SK-N-SH (cell line): Measurements from ENCODE around the gene MCF2L. TPM values are rescaled to one million over a fixed set of nuclear protein-coding genes. Genes with fewer than 3 reads are reported as not detected.

Experiments used
- CTCF ChIA-PET: fragments of 300-600, 350-600 bp; formaldehyde crosslinking; extraction: SDS; loops from one replicate; lab custom pipeline; 2021; lab: Yijun Ruan, JAX
- POLR2A ChIA-PET: fragments of 350-600 bp; sonication (Branson Sonifier 250); formaldehyde crosslinking; extraction: SDS; loops from one replicate; lab custom pipeline; 2020; ENCODE audit warnings: antibody characterized with exemption, inconsistent platforms; lab: Yijun Ruan, JAX
- DNase-seq: peaks from one replicate; pipeline ENCODE4 v3.0.0; 2012
- H2AFZ ChIP-seq: fragments of 200-600 bp; sonication (generic); 2 replicates; pipeline ENCODE4 v1.8.1; 2016; ENCODE audit warnings: antibody characterized with exemption, mild to moderate bottlenecking, low read depth
- H3F3A ChIP-seq: fragments of 200-600 bp; sonication (generic); replicated peaks from 2 replicates; pipeline ENCODE3; 2016; ENCODE audit warnings: antibody characterized with exemption, mild to moderate bottlenecking; ENCODE audit not compliant: insufficient read depth
- H3K27ac ChIP-seq, 2 experiments: fragments of 200-500 bp in 1 of 2; fragments of 200-600 bp in 1 of 2; sonication (Bioruptor generic) in 1 of 2; sonication (generic), shearing (Covaris generic) in 1 of 2; 2 replicates each; pipeline versions ENCODE4 v1.5.1 to v1.6.1; 2014 to 2016; ENCODE audit warnings: low read depth in 2 of 2, inconsistent platforms in 1 of 2, low read length in 1 of 2, mild to moderate bottlenecking in 1 of 2, mixed read lengths in 1 of 2
- H3K27me3 ChIP-seq: fragments of 200-600 bp; sonication (generic), shearing (Covaris generic); 2 replicates; pipeline ENCODE4 v1.6.1; 2016; ENCODE audit warnings: mixed run types; ENCODE audit not compliant: insufficient read depth
- H3K36me3 ChIP-seq, 2 experiments: fragments of 200-500 bp in 1 of 2; fragments of 200-600 bp in 1 of 2; sonication (Bioruptor generic) in 1 of 2; sonication (generic) in 1 of 2; replicated peaks in 1 of 2; 2 replicates each; pipeline versions ENCODE3 to v1.5.1; 2014 to 2016; ENCODE audit warnings: low read length in 1 of 2, mild to moderate bottlenecking in 1 of 2; ENCODE audit not compliant: insufficient read depth in 2 of 2, control insufficient read depth in 1 of 2
- H3K4me1 ChIP-seq, 2 experiments: fragments of 200-500 bp in 1 of 2; fragments of 200-600 bp in 1 of 2; sonication (Bioruptor generic) in 1 of 2; sonication (generic), shearing (Covaris generic) in 1 of 2; 2 replicates each; pipeline versions ENCODE4 v1.5.1 to v1.6.1; 2014 to 2016; ENCODE audit warnings: low read depth in 1 of 2, low read length in 1 of 2, mixed run types in 1 of 2; ENCODE audit not compliant: insufficient read depth in 2 of 2, control insufficient read depth in 1 of 2
- H3K4me2 ChIP-seq: fragments of 200-600 bp; sonication (generic), shearing (Covaris generic); 2 replicates; pipeline ENCODE4 v1.6.1; 2017; ENCODE audit warnings: mixed run types
- H3K4me3 ChIP-seq, 2 experiments: fragments of 200-500 bp in 1 of 2; fragments of 200-600 bp in 1 of 2; sonication (Bioruptor generic) in 1 of 2; sonication (generic), shearing (Covaris generic) in 1 of 2; 2 replicates each; pipeline versions ENCODE4 v1.5.1 to v1.8.1; 2014 to 2016; ENCODE audit warnings: low read depth in 2 of 2, inconsistent platforms in 1 of 2, low read length in 1 of 2, mild to moderate bottlenecking in 1 of 2, mixed read lengths in 1 of 2, moderate library complexity in 1 of 2
- H3K79me2 ChIP-seq: fragments of 200-600 bp; sonication (generic); 2 replicates; pipeline ENCODE4 v1.8.1; 2017; ENCODE audit warnings: mild to moderate bottlenecking; ENCODE audit not compliant: insufficient read depth
- H3K9ac ChIP-seq: fragments of 200-600 bp; sonication (generic); 2 replicates; pipeline ENCODE4 v1.6.1; 2017; ENCODE audit warnings: mixed run types
- H3K9me2 ChIP-seq: fragments of 200-600 bp; sonication (generic); 2 replicates; pipeline ENCODE4 v1.6.1; 2017; ENCODE audit warnings: mixed run types
- H3K9me3 ChIP-seq: fragments of 200-600 bp; sonication (generic); 2 replicates; pipeline ENCODE4 v1.6.1; 2017; ENCODE audit warnings: mixed run types, mild to moderate bottlenecking, moderate library complexity
- H4K20me1 ChIP-seq: fragments of 200-600 bp; sonication (generic); 2 replicates; pipeline ENCODE4 v1.6.1; 2017; ENCODE audit warnings: mild to moderate bottlenecking, mixed run types; ENCODE audit not compliant: insufficient read depth
- EP300 ChIP-seq, 2 experiments: IDR thresholded peaks; 2 replicates each; pipeline versions ENCODE4 v1.4.0 to v1.6.1; 2012; ENCODE audit warnings: borderline replicate concordance in 1 of 2, low read depth in 1 of 2, low read length in 1 of 2
- GATA2 ChIP-seq: sonication (generic); formaldehyde crosslinking; IDR thresholded peaks from 2 replicates; pipeline ENCODE4 v1.5.0; 2020; ENCODE audit warnings: mild to moderate bottlenecking, missing genetic modification reagents
- NRF1 ChIP-seq: IDR thresholded peaks from 2 replicates; pipeline ENCODE4 v1.6.1; 2012; ENCODE audit warnings: low read depth, mild to moderate bottlenecking, low read length
- PBX3 ChIP-seq: IDR thresholded peaks from 2 replicates; pipeline ENCODE4; 2012
- POLR2AphosphoS5 ChIP-seq: IDR thresholded peaks from 2 replicates; pipeline ENCODE4 v1.6.1; 2012; ENCODE audit warnings: low read depth, low read length
- RCOR1 ChIP-seq: fragments of 150-350 bp; IDR thresholded peaks from 2 replicates; pipeline ENCODE4 v1.6.1; 2017; ENCODE audit warnings: antibody characterized with exemption, low read length
- RFX5 ChIP-seq: IDR thresholded peaks from 2 replicates; pipeline ENCODE4 v1.6.1; 2012; ENCODE audit warnings: mild to moderate bottlenecking, improper control_type of control experiment, low read length
- SIN3A ChIP-seq: IDR thresholded peaks from 2 replicates; pipeline ENCODE4 v1.6.1; 2012; ENCODE audit warnings: low read depth, mild to moderate bottlenecking, low read length, moderate library complexity, borderline replicate concordance
- TAF1 ChIP-seq: IDR thresholded peaks from 2 replicates; pipeline ENCODE4 v1.6.1; 2012; ENCODE audit warnings: low read depth, mild to moderate bottlenecking, low read length, moderate library complexity, borderline replicate concordance
- TEAD4 ChIP-seq: IDR thresholded peaks from 2 replicates; pipeline ENCODE4 v1.4.0; 2012; ENCODE audit warnings: mild to moderate bottlenecking, borderline replicate concordance; ENCODE audit not compliant: insufficient read depth
- WGBS: methylation state at CpG from one replicate; pipeline ENCODE4 v1.1.6; 2017; ENCODE audit warnings: low lambda C conversion rate; 5-methylcytosine and 5-hydroxymethylcytosine counted together
- polyA plus RNA-seq, 3 experiments: library from polyadenylated mRNA; depleted of rRNA; stranded (reverse); fragments of >200 nt; gene quantifications; 2 replicates each; pipeline ENCODE4 v1.2.3, GENCODE V29; 2012
- TF ChIP-seq, protein P1 (sequence below): IDR thresholded peaks from 2 replicates; pipeline ENCODE4 v1.6.1; 2012; ENCODE audit warnings: mild to moderate bottlenecking, low read depth, low read length, moderate library complexity
- TF ChIP-seq, protein P2 (sequence below): IDR thresholded peaks from 2 replicates; pipeline ENCODE4 v1.4.0; 2012; ENCODE audit warnings: low read depth

The MCF2L gene
- polyA plus RNA-seq, 1 of the 3 experiments (the other 2 are of a cell fraction) = 0.56 TPM

DNA sequence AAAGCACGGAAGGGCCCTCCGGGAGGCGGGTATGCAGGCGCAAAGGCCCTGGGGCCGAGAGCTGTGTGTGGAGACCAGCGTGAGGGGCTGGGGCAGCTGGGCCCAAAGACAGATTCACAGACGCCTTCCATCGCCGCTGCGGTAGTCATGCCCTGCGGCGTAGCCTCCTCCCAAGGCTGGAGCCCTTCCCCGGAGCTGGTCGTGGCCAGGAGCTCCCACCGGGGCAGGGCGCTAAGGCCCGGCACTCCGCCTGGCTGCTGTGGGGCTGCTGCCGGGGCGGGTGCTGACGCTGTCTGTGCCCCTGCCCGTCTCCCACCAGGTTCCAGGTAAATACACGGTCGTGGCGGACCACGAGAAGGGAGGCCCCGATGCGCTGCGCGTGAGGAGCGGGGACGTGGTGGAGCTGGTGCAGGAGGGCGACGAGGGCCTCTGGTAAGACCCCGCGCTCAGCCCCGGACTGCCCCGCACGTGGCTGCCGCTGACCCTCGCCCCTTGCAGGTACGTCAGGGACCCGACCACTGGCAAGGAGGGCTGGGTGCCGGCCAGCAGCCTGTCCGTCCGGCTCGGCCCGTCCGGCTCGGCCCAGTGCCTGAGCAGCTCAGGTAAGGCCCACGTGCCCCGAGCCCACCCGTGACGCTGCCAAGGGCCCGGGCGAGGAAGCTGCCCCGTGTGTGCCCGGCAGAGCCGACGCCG lies 127.2 kb downstream of the MCF2L start (continued):
- TF ChIP-seq, protein P1, sequence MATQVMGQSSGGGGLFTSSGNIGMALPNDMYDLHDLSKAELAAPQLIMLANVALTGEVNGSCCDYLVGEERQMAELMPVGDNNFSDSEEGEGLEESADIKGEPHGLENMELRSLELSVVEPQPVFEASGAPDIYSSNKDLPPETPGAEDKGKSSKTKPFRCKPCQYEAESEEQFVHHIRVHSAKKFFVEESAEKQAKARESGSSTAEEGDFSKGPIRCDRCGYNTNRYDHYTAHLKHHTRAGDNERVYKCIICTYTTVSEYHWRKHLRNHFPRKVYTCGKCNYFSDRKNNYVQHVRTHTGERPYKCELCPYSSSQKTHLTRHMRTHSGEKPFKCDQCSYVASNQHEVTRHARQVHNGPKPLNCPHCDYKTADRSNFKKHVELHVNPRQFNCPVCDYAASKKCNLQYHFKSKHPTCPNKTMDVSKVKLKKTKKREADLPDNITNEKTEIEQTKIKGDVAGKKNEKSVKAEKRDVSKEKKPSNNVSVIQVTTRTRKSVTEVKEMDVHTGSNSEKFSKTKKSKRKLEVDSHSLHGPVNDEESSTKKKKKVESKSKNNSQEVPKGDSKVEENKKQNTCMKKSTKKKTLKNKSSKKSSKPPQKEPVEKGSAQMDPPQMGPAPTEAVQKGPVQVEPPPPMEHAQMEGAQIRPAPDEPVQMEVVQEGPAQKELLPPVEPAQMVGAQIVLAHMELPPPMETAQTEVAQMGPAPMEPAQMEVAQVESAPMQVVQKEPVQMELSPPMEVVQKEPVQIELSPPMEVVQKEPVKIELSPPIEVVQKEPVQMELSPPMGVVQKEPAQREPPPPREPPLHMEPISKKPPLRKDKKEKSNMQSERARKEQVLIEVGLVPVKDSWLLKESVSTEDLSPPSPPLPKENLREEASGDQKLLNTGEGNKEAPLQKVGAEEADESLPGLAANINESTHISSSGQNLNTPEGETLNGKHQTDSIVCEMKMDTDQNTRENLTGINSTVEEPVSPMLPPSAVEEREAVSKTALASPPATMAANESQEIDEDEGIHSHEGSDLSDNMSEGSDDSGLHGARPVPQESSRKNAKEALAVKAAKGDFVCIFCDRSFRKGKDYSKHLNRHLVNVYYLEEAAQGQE = no peak
- TF ChIP-seq RFX5 (no peak), POLR2AphosphoS5 (no peak)

DNA sequence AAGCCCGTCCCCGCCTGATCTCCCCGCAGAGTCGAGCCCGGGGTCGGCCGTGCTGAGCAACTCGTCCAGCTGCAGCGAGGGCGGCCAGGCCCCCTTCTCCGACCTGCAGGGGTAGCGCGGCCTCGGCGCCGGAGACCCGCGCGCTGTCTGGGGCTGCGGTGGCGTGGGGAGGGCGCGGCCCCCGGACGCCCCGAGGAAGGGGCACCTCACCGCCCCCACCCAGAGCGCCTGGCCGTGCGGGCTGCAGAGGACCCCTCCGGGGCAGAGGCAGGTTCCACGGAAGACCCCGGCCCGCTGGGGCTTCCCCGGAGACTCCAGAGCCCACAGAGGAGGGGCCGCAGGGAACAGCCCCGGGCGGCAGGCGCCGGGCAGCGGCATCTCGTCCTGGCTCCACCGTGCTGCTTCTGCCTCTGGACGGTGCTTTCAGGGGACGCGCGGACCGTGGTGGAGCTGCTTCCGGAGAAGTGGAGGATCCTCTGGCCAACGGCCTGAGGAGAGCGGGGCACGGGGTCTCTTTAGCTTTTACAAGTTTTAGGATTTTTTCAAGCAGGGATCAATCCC lies 127.8 kb downstream of the MCF2L start:
- 89% methylated on average over 8 of the region's 52 CpGs for WGBS
- H4K20me1 ChIP-seq = no peaks in the 10 kb centered on the region
- no peak overlapping the region for H2AFZ ChIP-seq
- H3F3A ChIP-seq = no peaks in the 10 kb centered on the region
- no peaks in the 10 kb centered on the region for H3K9me3 ChIP-seq
- H3K27me3 ChIP-seq = no peaks in the 10 kb centered on the region
- H3K4me1 ChIP-seq = peaks cover 0 to 9% of the 10 kb centered on the region in 2 experiments; a peak in 1 of 4 replicates
- no peak overlapping the region for H3K4me2 ChIP-seq
- no peak overlapping the region for H3K4me3 ChIP-seq
- TF ChIP-seq, protein P2, sequence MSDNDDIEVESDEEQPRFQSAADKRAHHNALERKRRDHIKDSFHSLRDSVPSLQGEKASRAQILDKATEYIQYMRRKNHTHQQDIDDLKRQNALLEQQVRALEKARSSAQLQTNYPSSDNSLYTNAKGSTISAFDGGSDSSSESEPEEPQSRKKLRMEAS = no peak
- TF ChIP-seq SIN3A = no peak
- TF ChIP-seq TEAD4 = no peak
- TF ChIP-seq TAF1 = no peak
- no peak for TF ChIP-seq PBX3
- TF ChIP-seq NRF1 = no peak
- TF ChIP-seq EP300 (IDR thresholded peaks at IDR 0.05; ENCODE audit: borderline replicate concordance in 1 of 2, low read depth in 1 of 2, low read length in 1 of 2) = no peak
- TF ChIP-seq GATA2 (CRISPR knock-in tag) = no peak
- no peak for TF ChIP-seq RFX5
- TF ChIP-seq RCOR1 = no peak
- TF ChIP-seq, all 33 proteins: peak for 0
- CTCF ChIA-PET = no interaction called here
- Histone ChIP-seq H3K79me2 (no peaks in the 10 kb centered on the region), H3K36me3 (no peaks in the 10 kb centered on the region), H3K9me2 (no peaks in the 10 kb centered on the region), H3K27ac (no peak overlapping the region), H3K9ac (no peak overlapping the region)
- POLR2A ChIA-PET = no interaction called here
- DNase-seq = no peak
